IMR-90 (cell line): ENCODE measurements around the gene RASIP1. TPM values are rescaled to one million over a fixed set of nuclear protein-coding genes. Genes with fewer than 3 reads are reported as not detected.

ENCODE experiments used
- ATAC-seq: fragments of 200-7000 bp; cut with Tn5 transposase; 2 replicates; pipeline ENCODE4 v1.9.1; 2020; ENCODE audit warnings: low read depth, mild to moderate bottlenecking, moderate library complexity
- BruUV-seq: library from RNA; stranded (reverse); fragments of 400-500 nt; replicated peaks from 2 replicates; lab custom pipeline; 2021; lab: Mats Ljungman, UMichigan
- CTCF ChIA-PET: fragments of 300-600 bp; formaldehyde crosslinking; extraction: SDS; loops from one replicate; lab custom pipeline; 2021; ENCODE audit warnings: antibody characterized with exemption; lab: Yijun Ruan, JAX
- POLR2A ChIA-PET: fragments of 300-600 bp; sonication (Branson Sonifier 250); formaldehyde crosslinking; loops from one replicate; lab custom pipeline; 2022; ENCODE audit warnings: antibody characterized with exemption; ENCODE audit not compliant: unreplicated experiment; lab: Charles Lee
- DNase-seq: peaks from one replicate; pipeline ENCODE4 v3.0.0; 2013
- H2AFZ ChIP-seq: replicated peaks from 2 replicates; pipeline ENCODE3; 2013; ENCODE audit warnings: low read length, mild to moderate bottlenecking; ENCODE audit not compliant: poor library complexity
- H2AK5ac ChIP-seq: 2 replicates; pipeline ENCODE4 v1.6.1; 2013; ENCODE audit warnings: low read depth, low read length, inconsistent platforms
- H2AK9ac ChIP-seq: replicated peaks from 2 replicates; pipeline ENCODE3; 2013; ENCODE audit warnings: mild to moderate bottlenecking, low read depth, low read length, moderate library complexity; ENCODE audit not compliant: poor library complexity
- H2BK120ac ChIP-seq: 2 replicates; pipeline ENCODE4 v1.6.1; 2013; ENCODE audit warnings: low read depth, low read length, inconsistent platforms
- H2BK15ac ChIP-seq: 3 replicates; pipeline ENCODE4 v1.6.1; 2013; ENCODE audit warnings: low read depth, low read length, inconsistent platforms
- H2BK20ac ChIP-seq: 2 replicates; pipeline ENCODE4 v1.6.1; 2013; ENCODE audit warnings: low read depth, mild to moderate bottlenecking, inconsistent platforms, low read length, moderate library complexity
- H2BK5ac ChIP-seq: 2 replicates; pipeline ENCODE4 v1.6.1; 2013; ENCODE audit warnings: mild to moderate bottlenecking, low read depth, low read length, inconsistent platforms; ENCODE audit not compliant: poor library complexity, severe bottlenecking
- H3K14ac ChIP-seq: replicated peaks from 2 replicates; pipeline ENCODE4 v1.6.1; 2013; ENCODE audit warnings: low read depth, low read length, inconsistent platforms
- H3K18ac ChIP-seq: 2 replicates; pipeline ENCODE4 v1.6.1; 2013; ENCODE audit warnings: low read depth, low read length, control low read depth
- H3K23ac ChIP-seq: 2 replicates; pipeline ENCODE4 v1.6.1; 2013; ENCODE audit warnings: low read depth, low read length, inconsistent platforms
- H3K27ac ChIP-seq: 2 replicates; pipeline ENCODE4 v1.5.1; 2013; ENCODE audit warnings: mild to moderate bottlenecking, control low read depth, low read length; ENCODE audit not compliant: insufficient read depth
- H3K27me3 ChIP-seq: 2 replicates; pipeline ENCODE4 v1.6.1; 2013; ENCODE audit warnings: low read length; ENCODE audit not compliant: control insufficient read depth, insufficient read depth
- H3K36me3 ChIP-seq: 2 replicates; pipeline ENCODE4 v1.6.1; 2013; ENCODE audit warnings: low read length, mixed read lengths; ENCODE audit not compliant: control insufficient read depth, insufficient read depth
- H3K4ac ChIP-seq: 2 replicates; pipeline ENCODE4 v1.6.1; 2013; ENCODE audit warnings: low read depth, low read length, inconsistent platforms
- H3K4me1 ChIP-seq: 2 replicates; pipeline ENCODE4 v1.6.1; 2013; ENCODE audit warnings: low read length, mixed read lengths; ENCODE audit not compliant: control insufficient read depth, insufficient read depth
- H3K4me2 ChIP-seq: 2 replicates; pipeline ENCODE4 v1.6.1; 2013; ENCODE audit warnings: low read depth, mild to moderate bottlenecking, control low read depth, low read length, moderate library complexity
- H3K4me3 ChIP-seq: 2 replicates; pipeline ENCODE4 v1.5.1; 2013; ENCODE audit warnings: low read depth, mild to moderate bottlenecking, control low read depth, low read length, moderate library complexity; ENCODE audit not compliant: insufficient read depth
- H3K56ac ChIP-seq: 2 replicates; pipeline ENCODE4 v1.6.1; 2013; ENCODE audit warnings: low read length, inconsistent platforms; ENCODE audit not compliant: insufficient read depth; ENCODE audit errors: extremely low read depth
- H3K79me1 ChIP-seq, 2 experiments: 2 replicates each; pipeline ENCODE4 v1.6.1; 2013; ENCODE audit warnings: low read length in 2 of 2, inconsistent platforms in 1 of 2, low read depth in 1 of 2
- H3K9ac ChIP-seq: 2 replicates; pipeline ENCODE4 v1.6.1; 2013; ENCODE audit warnings: low read depth, low read length, control low read depth
- H3K9me1 ChIP-seq: 2 replicates; pipeline ENCODE4 v1.6.1; 2013; ENCODE audit warnings: low read length, inconsistent platforms; ENCODE audit not compliant: insufficient read depth
- H3K9me3 ChIP-seq: 2 replicates; pipeline ENCODE4 v1.6.1; 2013; ENCODE audit warnings: low read length; ENCODE audit not compliant: control insufficient read depth, insufficient read depth
- H4K20me1 ChIP-seq: 2 replicates; pipeline ENCODE4 v1.6.1; 2013; ENCODE audit warnings: low read length, inconsistent platforms; ENCODE audit not compliant: insufficient read depth
- H4K5ac ChIP-seq: 2 replicates; pipeline ENCODE4 v1.6.1; 2013; ENCODE audit warnings: mild to moderate bottlenecking, low read depth, low read length, control low read depth
- H4K8ac ChIP-seq, 2 experiments: 2 replicates each; pipeline ENCODE4 v1.6.1; 2013; ENCODE audit warnings: low read depth in 2 of 2, low read length in 2 of 2, control low read depth in 1 of 2, inconsistent platforms in 1 of 2
- H4K91ac ChIP-seq: 2 replicates; pipeline ENCODE4 v1.6.1; 2013; ENCODE audit warnings: low read depth, low read length, inconsistent platforms; ENCODE audit not compliant: insufficient read depth
- MAFK ChIP-seq: IDR thresholded peaks from 2 replicates; pipeline ENCODE4 v1.6.1; 2012; ENCODE audit warnings: low read depth, low read length, improper control_type of control experiment
- MAZ ChIP-seq: IDR thresholded peaks from 2 replicates; pipeline ENCODE4 v1.6.1; 2012; ENCODE audit warnings: low read depth, mild to moderate bottlenecking, low read length, improper control_type of control experiment, moderate library complexity, borderline replicate concordance
- RFX5 ChIP-seq: IDR thresholded peaks from 2 replicates; pipeline ENCODE4 v1.8.0; 2012; ENCODE audit warnings: low read depth, mild to moderate bottlenecking, low read length, moderate library complexity
- WGBS, 2 experiments: methylation state at CpG; one replicate each; pipeline versions ENCODE4 v1.1.5 to v1.1.7; 2013; ENCODE audit warnings: missing lambda C conversion rate in 2 of 2; ENCODE audit not compliant: insufficient read length in 1 of 2; ENCODE audit errors: extremely low coverage in 2 of 2; 5-methylcytosine and 5-hydroxymethylcytosine counted together
- dilution Hi-C: fragments of 300-500 bp; cut with HindIII; formaldehyde crosslinking; loops from one replicate; pipeline ENCODE4 v1.14.3; 2018; ENCODE audit warnings: low sequenced_read_pairs; ENCODE audit not compliant: unreplicated experiment
- in situ Hi-C: fragments of 300-500 bp; cut with MboI; formaldehyde crosslinking; loops from 3 replicates; pipeline ENCODE4 v1.14.3; 2019; ENCODE audit warnings: low sequenced_read_pairs, inconsistent platforms, mixed read lengths
- intact Hi-C: fragments of 100-400 bp; cut with micrococcal nuclease; formaldehyde crosslinking; loops from 2 replicates; pipeline ENCODE4 v1.10.0; 2022
- polyA plus RNA-seq, 3 experiments: library from polyadenylated mRNA; depleted of rRNA; stranded (reverse); fragments of >200 nt; gene quantifications; 2 replicates each; pipeline ENCODE4 v1.2.3, GENCODE V29; 2012; ENCODE audit warnings: low replicate concordance in 1 of 3
- total RNA-seq: library from RNA; depleted of rRNA; stranded (reverse); fragments of >200 nt; gene quantifications from 2 replicates; pipeline ENCODE4 v1.2.3, GENCODE V29; 2012

RASIP1 gene
- total and polyA plus RNA-seq, 2 of the 4 experiments (the other 2 are of a cell fraction) = 0.18 to 0.51 TPM

GRCh38 chr19:48689449-48689848 lies 51.0 kb downstream of the RASIP1 start:
- ATAC-seq = no peak
- no peaks in the 10 kb centered on the region for H3K9me1 ChIP-seq
- H3K18ac ChIP-seq = no peak overlapping the region
- no peak overlapping the region for H3K4me3 ChIP-seq
- H3K56ac ChIP-seq = no peak overlapping the region
- BruUV-seq = no TSS peak
- TF ChIP-seq MAFK = no peak
- TF ChIP-seq RFX5 = no peak
- TF ChIP-seq MAZ = no peak
- H3K27ac ChIP-seq = no peak overlapping the region
- no peak overlapping the region for H2BK20ac ChIP-seq
- no peak overlapping the region for H2AFZ ChIP-seq
- H2AK9ac ChIP-seq = no peak overlapping the region
- H3K14ac ChIP-seq = no peak overlapping the region
- peaks cover 3% of the 10 kb centered on the region; the same call in 1 of the 2 replicates for H3K27me3 ChIP-seq
- H3K36me3 ChIP-seq = no peaks in the 10 kb centered on the region
- H4K20me1 ChIP-seq = no peaks in the 10 kb centered on the region
- H3K9me3 ChIP-seq = no peaks in the 10 kb centered on the region
- no peak overlapping the region for H4K5ac ChIP-seq
- no peak overlapping the region for H2AK5ac ChIP-seq
- intact Hi-C loops = no loop called here
- no peak overlapping the region for H4K8ac ChIP-seq
- H4K91ac ChIP-seq = no peak overlapping the region
- H3K79me1 ChIP-seq = no peaks in the 10 kb centered on the region
- no peak overlapping the region for H3K9ac ChIP-seq
- no peak for DNase-seq
- CTCF ChIA-PET = no interaction called here
- WGBS, 2 experiments = 40% methylated on average over 1 of the region's 7 CpGs; no CpG with 5 or more reads in 1 of the 2 experiments
- no peak overlapping the region for H3K4me2 ChIP-seq
- no peak overlapping the region for H3K23ac ChIP-seq
- H2BK5ac ChIP-seq = no peak overlapping the region
- H2BK120ac ChIP-seq = no peak overlapping the region
- in situ Hi-C loops = no loop called here
- H2BK15ac ChIP-seq = no peak overlapping the region
- no peak overlapping the region for H3K4ac ChIP-seq
- POLR2A ChIA-PET = no interaction called here
- H3K4me1 ChIP-seq = no peaks in the 10 kb centered on the region
- dilution Hi-C loops = no loop called here
